Left lung (tissue), 10 donors: Measurements from ENCODE around the gene CYREN. TPM values are rescaled to one million over a fixed set of nuclear protein-coding genes. Genes with fewer than 3 reads are reported as not detected.
A peak's percentile ranks its signal among the peaks of the same experiment; 100 is the strongest.
"Not testable (repeated sequence)": the region's sequence is repeated elsewhere in the genome, so short reads cannot be mapped to it uniquely, and the experiment has no call there.

Experiments
- ATAC-seq: fragments of 200-7000 bp; cut with Tn5 transposase; one replicate; pipeline ENCODE4 v1.9.1; 2020; ENCODE audit warnings: moderate library complexity
- DNase-seq, 4 donors: peaks; one replicate each; pipeline ENCODE4 v3.0.0-alpha.2; 2013 to 2020
- H3K27ac ChIP-seq, 2 donors: fragments of 200-600 bp; sonication (generic) in 1 of 2; one replicate each; pipeline versions ENCODE4 v1.5.0 to v1.8.0; 2020 to 2021
- H3K27me3 ChIP-seq, 2 donors: fragments of 200-600 bp; sonication (generic) in 1 of 2; one replicate each; pipeline versions ENCODE4 v1.5.0 to v1.8.0; 2020 to 2021
- H3K36me3 ChIP-seq, 2 donors: fragments of 200-600 bp; sonication (generic) in 1 of 2; one replicate each; pipeline versions ENCODE4 v1.5.0 to v1.8.0; 2020 to 2021
- H3K4me1 ChIP-seq, 2 donors: fragments of 200-600 bp; one replicate each; pipeline ENCODE4 v1.8.0; 2021
- H3K4me3 ChIP-seq, 2 donors: fragments of 200-600 bp; sonication (generic) in 1 of 2; one replicate each; pipeline versions ENCODE4 v1.5.0 to v1.8.0; 2020 to 2021; ENCODE audit warnings: mild to moderate bottlenecking in 1 of 2
- H3K9me3 ChIP-seq, 2 donors: fragments of 200-600 bp; sonication (generic) in 1 of 2; one replicate each; pipeline versions ENCODE4 v1.5.0 to v1.8.0; 2020 to 2021
- intact Hi-C, 2 donors: fragments of 100-400 bp; cut with DNase I; formaldehyde crosslinking; loops; one replicate each; pipeline versions ENCODE4 v1.11.2 to v1.14.2; 2022
- polyA plus RNA-seq, 6 donors: library from polyadenylated mRNA; unstranded; fragments of 120-200 nt; gene quantifications; one replicate each; pipeline ENCODE4 v1.2.1, GENCODE V29; 2013; ENCODE audit not compliant: insufficient read length in 6 of 6
- total RNA-seq, 2 donors: library from RNA; stranded (reverse); fragmentation: NEBNext Ultra II Directional; extraction: Animal tissue kit (Norgen Biotek cat#: 25700); gene quantifications; one replicate each; pipeline ENCODE4 v1.2.1, GENCODE V29; 2021
- TF ChIP-seq, protein P1 (sequence below), 2 donors: fragments of 200-600 bp; sonication (generic) in 1 of 2; IDR thresholded peaks; one replicate each; pipeline versions ENCODE4 v1.5.0 to v1.8.0; 2021; ENCODE audit warnings: antibody characterized with exemption in 2 of 2
- donor health status: DM: no; HTN: yes; CAD: no.
- donor health status: DM: no; HTN: no; CAD: no.

The CYREN gene
- total and polyA plus RNA-seq, 8 donors, result 32.1 to 52.6 (median 45.4) TPM

DNA sequence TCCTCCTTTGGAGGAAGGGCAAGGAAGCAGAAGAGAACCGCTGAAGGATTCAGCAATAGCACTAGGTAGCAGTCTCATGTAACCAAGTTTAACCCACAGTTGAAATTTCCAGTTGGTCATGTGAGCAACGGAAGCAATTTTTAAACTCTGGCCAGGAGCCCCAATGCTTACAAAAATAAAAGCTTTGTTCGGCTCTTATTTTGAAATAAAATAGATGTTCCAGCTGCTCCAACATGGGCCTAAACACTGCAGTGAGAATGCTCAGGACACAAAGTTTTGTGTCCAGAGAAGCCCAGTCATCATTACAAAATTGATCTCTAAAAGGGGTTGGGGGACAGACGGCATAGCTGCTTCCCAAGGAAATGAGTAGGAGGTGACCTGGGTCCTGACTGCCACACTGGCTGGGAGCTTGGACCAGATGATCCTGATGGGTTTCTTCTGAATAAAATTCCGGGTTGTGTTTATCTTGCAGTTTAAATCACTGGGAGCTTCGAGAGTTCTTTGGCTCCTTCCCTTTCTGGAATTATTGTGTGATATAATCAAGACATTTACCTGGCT is 23.1 kb downstream of the CYREN start:
- ATAC-seq (peak; percentile 34), DNase-seq (peak in 1 of 4 donors; percentile 36)
- Histone ChIP-seq H3K9me3 (no peaks in the 10 kb centered on the region), H3K36me3 (no peaks in the 10 kb centered on the region), H3K4me1 (peaks cover 7 to 56% of the 10 kb centered on the region in 2 donors), H3K27ac (peak overlapping the region; percentile 92 to 97), H3K4me3 (peak overlapping the region; percentile 33 to 52), H3K27me3 (no peaks in the 10 kb centered on the region)
- TF ChIP-seq, protein P1, sequence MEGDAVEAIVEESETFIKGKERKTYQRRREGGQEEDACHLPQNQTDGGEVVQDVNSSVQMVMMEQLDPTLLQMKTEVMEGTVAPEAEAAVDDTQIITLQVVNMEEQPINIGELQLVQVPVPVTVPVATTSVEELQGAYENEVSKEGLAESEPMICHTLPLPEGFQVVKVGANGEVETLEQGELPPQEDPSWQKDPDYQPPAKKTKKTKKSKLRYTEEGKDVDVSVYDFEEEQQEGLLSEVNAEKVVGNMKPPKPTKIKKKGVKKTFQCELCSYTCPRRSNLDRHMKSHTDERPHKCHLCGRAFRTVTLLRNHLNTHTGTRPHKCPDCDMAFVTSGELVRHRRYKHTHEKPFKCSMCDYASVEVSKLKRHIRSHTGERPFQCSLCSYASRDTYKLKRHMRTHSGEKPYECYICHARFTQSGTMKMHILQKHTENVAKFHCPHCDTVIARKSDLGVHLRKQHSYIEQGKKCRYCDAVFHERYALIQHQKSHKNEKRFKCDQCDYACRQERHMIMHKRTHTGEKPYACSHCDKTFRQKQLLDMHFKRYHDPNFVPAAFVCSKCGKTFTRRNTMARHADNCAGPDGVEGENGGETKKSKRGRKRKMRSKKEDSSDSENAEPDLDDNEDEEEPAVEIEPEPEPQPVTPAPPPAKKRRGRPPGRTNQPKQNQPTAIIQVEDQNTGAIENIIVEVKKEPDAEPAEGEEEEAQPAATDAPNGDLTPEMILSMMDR (IDR thresholded peaks at IDR 0.05), result no peak
- intact Hi-C loops, result no loop called here

DNA sequence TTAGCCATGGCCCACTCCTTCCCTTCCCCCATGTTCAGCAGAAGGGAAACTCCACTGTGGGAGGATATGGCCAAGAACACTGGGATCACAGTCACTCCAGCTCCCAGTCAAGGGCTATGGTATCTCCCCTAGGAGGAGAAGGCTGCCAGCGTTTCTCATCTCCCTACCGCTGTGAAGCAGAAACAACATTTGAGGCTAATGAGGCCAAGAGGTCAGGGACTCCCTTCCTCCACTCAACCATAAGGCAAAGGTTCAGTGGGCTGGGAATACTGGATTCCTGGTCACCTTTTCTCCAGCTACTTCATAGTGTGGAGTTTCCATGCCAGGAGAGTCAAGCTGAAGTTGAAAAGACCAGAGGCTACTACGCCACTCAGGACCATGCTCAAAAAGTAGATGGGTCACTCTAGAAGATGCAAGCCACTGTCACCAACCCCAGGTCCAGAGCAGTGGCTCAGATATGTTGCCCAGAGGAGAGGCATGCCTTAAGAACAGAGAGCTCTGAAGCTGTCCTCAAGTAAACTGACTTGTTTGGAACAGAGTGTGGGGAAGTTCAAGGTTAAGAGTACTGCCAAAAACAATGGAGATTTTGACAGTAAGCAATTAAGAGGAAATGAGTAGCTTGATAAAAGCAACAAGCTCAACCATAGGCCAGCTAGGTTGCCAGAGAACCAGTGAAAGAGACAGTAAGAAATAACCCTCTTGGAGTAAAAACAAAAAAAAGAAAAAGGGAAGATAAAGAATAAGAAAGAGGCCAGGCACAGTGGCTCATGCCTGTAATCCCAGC is 26.4 kb downstream of the CYREN start:
- DNase-seq, result no peak
- Histone ChIP-seq H3K4me3 (no peak overlapping the region), H3K9me3 (no peaks in the 10 kb centered on the region), H3K27me3 (no peaks in the 10 kb centered on the region), H3K36me3 (no peaks in the 10 kb centered on the region), H3K27ac (peak overlapping the region in 1 of 2 donors; percentile 60), H3K4me1 (peaks cover 6 to 28% of the 10 kb centered on the region in 2 donors)
- ATAC-seq, result no peak
- intact Hi-C loops, result no loop called here
- TF ChIP-seq, protein P1 (IDR thresholded peaks at IDR 0.05), result no peak

DNA sequence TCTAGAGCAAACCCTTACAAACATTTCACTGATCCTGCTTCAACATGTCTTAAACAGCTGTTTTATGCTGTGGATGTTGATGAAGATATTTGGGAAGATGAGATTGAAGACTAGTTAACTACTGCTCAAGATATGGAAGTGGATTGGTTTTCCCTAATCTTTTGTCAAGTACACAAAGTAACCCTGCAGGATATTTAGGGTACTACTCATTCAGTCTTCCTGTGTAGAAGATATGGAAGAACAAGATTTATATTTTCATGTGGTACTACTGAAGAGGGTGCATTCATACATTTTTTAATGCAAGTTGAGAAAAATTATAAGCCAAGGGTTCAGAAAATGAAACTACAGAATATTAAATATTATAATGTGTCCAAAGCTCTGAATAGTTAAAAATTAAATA is 40.9 kb downstream of the CYREN start:
- ATAC-seq, result no peak
- Histone ChIP-seq H3K27me3 (no peaks in the 10 kb centered on the region), H3K36me3 (no peaks in the 10 kb centered on the region), H3K27ac (no peak overlapping the region), H3K4me3 (no peak overlapping the region), H3K4me1 (no peaks in the 10 kb centered on the region), H3K9me3 (peaks cover 0 to 14% of the 10 kb centered on the region in 2 donors)
- TF ChIP-seq, protein P1 (IDR thresholded peaks at IDR 0.05), result no peak
- no peak for DNase-seq
- intact Hi-C loops, result no loop called here

DNA sequence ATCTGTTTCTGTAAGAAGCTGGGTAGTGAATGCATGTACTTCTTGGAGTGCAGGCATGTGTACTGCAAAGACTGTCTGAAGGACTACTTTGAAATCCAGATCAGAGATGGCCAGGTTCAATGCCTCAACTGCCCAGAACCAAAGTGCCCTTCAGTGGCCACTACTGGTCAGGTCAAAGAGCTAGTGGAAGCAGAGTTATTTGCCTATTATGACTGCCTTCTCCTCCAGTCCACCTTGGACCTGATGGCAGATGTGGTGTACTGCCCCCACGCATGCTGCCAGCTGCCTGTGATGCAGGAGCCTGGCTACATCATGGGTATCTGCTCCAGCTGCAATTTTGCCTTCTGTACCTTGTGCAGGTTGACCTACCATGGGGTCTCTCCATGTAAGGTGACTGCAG is 41.6 kb downstream of the CYREN start:
- Histone ChIP-seq H3K36me3 (no peaks in the 10 kb centered on the region), H3K27me3 (no peaks in the 10 kb centered on the region), H3K9me3 (peaks cover 0 to 14% of the 10 kb centered on the region in 2 donors), H3K4me1 (no peaks in the 10 kb centered on the region), H3K4me3 (no peak overlapping the region), H3K27ac (no peak overlapping the region)
- no peak for DNase-seq
- TF ChIP-seq, protein P1 (IDR thresholded peaks at IDR 0.05), result no peak
- no peak for ATAC-seq
- intact Hi-C loops, result no loop called here

DNA sequence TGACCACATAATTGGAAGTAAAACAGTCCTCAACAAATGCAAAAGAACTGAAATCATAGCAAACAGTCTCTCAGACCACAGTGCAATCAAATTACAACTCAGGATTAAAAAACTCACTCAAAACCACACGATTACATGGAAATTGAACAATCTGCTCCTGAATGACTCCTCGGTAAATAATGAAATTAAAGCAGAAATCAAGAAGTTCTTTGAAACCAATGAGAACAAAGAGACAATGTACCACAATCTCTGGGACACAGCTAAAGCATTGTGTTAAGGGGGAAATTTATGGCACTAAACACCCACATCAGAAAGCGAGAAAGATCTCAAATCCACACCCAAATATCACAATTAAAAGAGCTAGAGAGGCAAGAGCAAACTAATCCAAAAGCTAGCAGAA is 45.9 kb downstream of the CYREN start:
- H3K36me3 ChIP-seq, H3K4me3 ChIP-seq, ATAC-seq, H3K4me1 ChIP-seq, DNase-seq, H3K27me3 ChIP-seq, intact Hi-C loops, H3K27ac ChIP-seq: not testable (repeated sequence)
- H3K9me3 ChIP-seq, result peaks cover 0 to 14% of the 10 kb centered on the region in 2 donors
